Measurements from ENCODE around the gene ZNF554.
"Not testable (repeated sequence)": the region's sequence is repeated elsewhere in the genome, so short reads cannot be mapped to it uniquely, and the experiment has no call there.

ZNF554 gene

DNA sequence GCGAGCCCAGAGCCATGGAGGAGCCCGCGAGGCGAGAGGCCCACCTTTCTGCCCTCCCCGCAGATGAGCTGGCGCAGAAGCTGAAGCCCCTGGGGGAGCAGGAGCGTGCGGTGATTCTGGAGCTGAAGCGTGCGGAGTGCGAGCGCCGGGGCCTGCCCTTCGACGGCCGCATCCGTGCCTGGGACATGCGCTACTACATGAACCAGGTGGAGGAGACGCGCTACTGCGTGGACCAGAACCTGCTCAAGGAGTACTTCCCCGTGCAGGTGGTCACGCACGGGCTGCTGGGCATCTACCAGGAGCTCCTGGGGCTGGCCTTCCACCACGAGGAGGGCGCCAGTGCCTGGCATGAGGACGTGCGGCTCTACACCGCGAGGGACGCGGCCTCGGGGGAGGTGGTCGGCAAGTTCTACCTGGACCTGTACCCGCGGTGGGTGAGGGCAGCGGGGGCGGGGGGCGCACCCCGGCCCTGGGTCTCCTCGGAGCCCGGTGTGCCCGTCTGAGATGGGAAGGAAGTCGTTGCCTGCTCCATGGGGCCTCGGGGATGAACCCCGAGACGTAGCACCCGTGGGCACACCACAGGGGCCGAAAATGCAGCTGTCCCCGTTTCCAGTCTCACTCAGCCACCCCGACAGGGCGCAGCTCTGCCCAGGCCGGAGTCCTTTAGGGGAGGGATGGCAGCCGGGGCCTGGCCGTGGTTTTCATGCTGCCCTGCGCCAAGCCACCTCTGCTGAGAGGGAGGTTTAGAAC lies 12.1 kb upstream of the ZNF554 start:
- no peak for DNase-seq (ENCODE audit: low read depth in 2 of 2)

DNA sequence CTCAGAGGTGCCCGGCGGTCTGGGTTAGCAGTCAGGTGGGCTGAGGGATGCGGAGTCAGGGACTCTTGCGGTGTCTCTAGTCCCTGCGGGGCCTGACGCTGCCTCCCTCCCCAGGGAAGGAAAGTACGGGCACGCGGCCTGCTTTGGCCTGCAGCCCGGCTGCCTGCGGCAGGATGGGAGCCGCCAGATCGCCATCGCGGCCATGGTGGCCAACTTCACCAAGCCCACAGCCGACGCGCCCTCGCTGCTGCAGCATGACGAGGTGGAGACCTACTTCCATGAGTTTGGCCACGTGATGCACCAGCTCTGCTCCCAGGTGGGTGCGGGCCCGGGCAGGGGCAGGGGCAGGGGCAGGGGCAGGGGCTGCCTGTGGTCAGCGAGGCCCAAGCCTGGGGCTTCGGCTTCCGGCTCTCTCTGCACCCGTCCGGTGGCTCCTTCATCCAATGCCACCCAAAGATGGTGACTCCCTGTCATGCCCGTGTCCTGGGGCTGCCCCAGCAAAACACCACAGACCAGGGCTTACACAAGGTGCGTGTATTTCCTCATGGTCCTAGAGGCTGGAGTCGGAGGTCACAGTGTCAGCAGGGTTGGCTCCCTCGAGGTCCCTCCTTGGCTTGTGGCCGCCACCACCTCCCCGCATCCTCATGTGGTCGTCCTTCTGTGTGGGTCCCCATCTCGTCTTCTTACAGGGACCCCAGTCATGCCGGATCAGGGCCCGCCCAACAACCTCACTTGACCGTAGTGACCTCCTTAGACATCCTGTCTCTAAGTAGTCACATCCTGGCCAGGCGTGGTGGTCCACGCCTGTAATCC lies 11.3 kb upstream of the ZNF554 start:
- DNase-seq (ENCODE audit: low read depth in 2 of 2) = no peak

DNA sequence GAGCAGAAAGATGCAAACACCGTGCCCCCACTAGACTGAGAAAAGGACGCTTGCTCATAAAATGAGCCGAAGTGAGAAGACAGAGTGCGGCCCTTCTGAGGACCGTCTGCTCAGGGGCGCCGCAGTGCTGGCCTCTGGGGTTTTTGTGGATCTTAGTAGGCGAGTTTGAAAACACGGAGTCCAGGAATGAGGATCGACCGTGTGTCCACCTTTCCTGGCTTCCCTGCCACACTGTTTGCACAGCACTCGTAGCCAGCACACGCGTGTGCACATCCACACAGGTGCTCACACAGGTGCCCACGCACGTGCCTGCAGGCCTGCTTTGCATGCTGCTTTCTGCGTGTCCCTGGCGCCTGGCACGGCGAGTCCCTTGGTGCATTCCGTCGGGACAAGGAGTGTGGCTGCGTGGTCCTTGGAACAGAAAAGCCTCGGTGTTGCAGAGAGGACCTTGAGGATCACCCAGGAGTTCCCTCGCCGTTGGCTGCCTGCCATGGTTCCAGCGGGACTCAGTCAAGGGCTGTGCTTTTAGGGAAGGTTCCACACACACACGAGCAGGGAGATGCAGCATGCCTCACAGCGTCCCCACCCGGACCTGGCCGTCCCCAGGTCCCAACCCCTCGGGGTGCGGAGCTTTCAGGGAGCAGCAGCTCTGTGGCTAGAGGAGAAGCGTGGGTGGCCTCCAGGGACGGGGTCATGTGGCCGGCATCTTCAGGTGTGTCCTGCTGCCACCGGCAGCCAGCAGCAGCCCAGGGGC lies 10.1 kb upstream of the ZNF554 start:
- DNase-seq (ENCODE audit: low read depth in 2 of 2) = no peak

DNA sequence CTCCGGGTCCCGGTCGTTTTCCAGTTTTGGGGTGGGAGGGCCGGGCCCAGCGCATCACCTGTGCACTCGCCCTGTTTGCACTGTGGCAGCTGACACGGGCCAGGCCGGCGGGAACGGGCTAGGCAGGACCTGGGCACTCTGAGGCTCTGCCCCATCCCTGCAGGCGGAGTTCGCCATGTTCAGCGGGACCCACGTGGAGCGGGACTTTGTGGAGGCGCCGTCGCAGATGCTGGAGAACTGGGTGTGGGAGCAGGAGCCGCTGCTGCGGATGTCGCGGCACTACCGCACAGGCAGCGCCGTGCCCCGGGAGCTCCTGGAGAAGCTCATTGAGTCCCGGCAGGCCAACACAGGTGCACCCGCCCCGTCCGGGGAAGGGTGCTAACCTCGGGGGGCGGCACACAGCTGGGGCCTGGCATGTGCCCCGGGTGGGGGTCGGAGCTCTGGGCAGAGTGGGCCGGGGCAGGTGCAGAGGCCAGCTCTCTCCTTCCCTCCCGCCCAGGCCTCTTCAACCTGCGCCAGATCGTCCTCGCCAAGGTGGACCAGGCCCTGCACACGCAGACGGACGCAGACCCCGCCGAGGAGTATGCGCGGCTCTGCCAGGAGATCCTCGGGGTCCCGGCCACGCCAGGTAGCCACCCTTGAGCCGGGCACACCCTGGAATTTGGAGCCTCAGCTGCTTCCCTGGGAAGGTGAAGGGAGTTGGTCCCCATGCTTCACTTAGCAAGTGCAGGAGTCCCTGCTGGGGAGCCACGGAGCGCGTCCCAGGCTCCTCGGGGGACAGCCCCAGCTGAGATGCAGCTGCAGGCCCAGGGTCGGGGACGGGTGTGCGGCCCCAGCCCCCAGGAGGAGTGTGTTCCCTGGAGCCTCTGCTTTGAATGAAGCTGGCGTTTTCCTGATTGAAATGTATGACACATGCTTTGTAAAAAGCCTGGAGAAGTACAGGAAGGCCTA lies 9.3 kb upstream of the ZNF554 start:
- DNase-seq (ENCODE audit: low read depth in 2 of 2) = no peak

DNA sequence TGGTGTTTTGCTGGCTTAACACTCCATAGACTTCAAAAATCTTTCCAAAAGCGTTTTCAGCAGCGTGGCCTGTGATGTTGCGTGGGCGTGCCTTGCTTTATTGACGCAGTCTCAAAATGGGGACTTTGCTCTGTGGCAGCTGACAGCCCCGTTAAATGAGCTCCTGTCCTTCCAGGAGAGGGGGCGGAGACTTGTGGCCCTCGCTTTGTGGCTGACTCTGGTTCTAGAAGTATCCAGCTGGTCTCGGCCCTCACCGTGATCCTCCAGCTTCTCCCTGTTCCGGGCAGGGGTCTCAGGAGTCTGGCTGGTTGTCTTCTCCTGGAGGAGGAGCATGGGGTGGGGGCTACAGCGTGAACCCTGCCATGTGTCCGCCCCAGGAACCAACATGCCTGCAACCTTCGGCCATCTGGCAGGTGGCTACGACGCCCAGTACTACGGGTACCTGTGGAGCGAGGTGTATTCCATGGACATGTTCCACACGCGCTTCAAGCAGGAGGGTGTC lies 8.4 kb upstream of the ZNF554 start:
- no peak for DNase-seq (ENCODE audit: low read depth in 2 of 2)

DNA sequence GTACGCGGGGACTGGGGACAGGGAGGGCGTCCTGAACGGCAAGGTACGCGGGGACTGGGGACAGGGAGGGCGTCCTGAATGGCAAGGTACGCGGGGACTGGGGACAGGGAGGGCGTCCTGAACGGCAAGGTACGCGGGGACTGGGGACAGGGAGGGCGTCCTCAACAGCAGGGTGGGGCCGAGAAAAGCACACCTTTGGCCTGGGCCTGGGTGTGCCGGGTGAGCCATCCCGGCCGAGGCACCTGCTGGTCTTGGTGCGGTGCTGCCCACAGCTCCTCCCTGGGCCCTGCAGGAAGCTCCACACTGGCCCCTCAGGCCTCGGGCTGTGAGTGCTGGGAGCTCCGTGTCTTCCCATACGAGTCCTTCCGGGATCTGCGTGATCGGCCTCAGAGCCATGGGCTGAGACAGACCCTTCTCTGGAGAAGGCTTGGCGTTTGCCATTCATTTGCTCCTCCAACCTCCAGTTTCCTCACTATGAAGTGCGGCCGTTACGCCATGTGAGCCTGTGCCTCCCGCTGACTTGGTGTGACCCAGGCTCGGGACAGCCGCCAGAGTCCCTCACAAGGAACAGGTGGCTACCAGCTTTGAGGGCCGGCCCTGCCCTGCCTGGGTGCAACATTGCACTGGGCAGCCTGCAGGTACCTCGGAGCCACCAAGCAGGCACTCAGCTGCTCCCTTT lies 7.8 kb upstream of the ZNF554 start:
- no peak for DNase-seq (ENCODE audit: low read depth in 2 of 2)

DNA sequence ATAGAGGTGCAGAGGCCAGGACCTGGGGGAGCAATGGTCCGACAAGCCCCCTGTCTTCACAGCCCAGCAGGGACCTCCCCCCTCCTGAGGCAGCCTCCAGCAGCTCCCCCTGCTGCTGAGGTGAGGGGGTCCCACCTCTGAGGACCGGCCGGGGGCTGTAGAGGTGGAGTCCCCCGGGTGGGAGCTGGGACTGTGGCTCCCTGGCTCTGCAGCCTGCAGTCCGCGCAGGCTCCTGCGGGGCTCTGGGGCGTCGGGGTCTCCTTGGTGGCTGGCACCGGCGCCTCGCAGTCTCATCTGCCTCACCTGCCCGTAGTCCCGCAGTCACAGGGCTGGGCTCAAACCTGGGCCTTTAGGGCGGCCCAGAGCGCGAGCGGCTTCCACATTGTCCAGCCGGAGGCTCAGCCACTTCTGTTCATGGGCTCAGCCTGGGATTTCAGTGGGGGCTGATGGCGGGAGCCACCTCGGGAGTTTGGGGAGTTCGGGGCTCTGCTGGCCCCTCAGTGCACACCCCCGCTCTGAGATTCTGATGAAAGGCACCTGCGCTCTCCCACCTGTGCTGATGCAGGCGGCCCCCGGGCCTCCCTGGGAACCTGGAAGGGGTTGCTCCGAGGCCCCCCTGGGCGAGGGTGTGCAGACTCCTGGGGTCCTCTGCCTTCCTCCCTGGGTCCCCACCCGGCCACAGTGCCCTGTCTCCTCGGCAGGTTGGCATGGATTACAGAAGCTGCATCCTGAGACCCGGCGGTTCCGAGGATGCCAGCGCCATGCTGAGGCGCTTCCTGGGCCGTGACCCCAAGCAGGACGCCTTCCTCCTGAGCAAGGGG lies 7.0 kb upstream of the ZNF554 start:
- DNase-seq (ENCODE audit: low read depth in 2 of 2) = no peak

DNA sequence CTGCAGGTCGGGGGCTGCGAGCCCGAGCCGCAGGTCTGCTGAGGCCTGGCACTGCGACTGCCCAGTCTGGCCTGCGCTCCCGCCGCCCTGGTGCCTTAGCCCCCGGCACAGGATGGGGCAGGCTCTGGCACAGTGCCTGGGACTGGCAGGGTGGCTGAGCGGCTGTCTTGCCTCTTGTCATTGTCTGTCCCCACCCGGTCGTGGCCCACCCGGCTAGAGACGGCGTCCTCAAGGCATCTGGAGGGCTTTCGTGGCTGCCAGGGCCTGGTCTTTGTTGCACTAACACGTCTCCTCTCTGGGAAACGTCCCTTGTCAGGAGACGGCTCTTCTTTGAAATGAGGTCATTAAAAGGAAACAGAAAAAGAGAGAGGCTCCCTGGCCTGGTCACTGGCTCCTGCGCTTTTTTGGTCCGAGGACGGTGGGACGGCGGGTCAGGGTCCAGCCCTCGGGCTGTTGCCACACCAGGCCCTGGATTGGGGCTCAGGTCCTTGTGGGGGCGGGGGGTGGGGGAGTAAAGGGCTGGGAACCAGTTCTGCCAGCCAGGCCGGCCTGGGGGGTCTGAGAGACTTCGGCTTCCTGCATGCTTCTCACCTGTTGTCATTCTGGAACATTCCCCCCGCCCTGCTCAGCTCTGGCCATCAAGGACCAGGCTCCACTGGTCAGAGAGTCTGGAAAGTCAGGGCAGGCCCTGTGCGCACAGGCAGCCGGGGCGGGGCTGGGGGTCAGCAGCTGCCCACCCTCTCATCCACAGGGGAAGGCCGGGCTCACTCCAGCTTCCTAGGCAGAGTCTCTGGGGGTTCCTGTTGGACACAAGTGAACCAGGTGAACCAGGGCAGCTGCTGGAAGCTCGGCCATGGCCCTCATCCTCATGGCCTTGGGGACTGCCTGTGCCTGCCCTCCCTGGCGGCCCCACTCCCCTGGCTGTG lies 6.2 kb upstream of the ZNF554 start:
- DNase-seq (ENCODE audit: low read depth in 2 of 2) = no peak

DNA sequence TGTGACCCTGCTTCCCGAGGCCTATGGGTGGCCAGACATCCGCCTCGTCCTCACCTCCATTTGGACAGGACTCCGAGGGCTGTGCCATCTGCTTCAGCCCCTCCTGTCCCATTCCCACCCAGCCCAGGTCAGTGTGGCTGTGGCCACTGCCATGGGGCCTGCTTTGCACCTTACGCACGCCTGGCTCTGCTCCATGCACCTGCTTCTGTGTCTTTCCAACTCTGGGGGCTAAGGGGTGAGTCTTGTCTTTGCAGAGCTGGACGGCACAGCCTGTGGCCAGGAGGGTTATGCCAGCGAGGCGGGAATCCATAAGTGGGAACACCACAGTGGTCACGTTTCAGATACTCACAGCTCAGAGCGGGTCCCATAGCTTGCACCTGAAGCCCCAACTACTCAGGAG lies 5.2 kb upstream of the ZNF554 start:
- DNase-seq (ENCODE audit: low read depth in 2 of 2) = no peak

DNA sequence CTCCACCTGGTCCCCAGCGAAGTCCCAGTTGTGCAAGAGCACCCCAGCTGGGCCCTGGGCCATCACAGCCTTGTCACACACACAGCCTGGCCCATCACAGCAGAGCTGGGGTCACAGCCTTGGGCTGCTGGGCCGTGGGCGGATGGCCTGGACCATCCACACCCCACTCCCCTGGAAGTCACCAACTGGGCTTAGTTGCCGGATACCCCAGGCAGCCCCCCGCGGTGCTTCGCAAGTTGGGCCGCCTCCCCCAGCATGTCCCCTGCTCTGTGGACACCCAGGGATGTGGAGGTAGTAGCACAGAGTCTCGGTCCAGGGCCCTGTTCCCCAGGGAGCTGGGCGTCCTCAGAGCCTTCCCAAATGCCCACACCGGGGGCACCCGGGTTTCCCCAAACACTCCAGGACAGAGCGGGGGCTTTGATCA lies 4.5 kb upstream of the ZNF554 start:
- DNase-seq (ENCODE audit: low read depth in 2 of 2) = no peak

DNA sequence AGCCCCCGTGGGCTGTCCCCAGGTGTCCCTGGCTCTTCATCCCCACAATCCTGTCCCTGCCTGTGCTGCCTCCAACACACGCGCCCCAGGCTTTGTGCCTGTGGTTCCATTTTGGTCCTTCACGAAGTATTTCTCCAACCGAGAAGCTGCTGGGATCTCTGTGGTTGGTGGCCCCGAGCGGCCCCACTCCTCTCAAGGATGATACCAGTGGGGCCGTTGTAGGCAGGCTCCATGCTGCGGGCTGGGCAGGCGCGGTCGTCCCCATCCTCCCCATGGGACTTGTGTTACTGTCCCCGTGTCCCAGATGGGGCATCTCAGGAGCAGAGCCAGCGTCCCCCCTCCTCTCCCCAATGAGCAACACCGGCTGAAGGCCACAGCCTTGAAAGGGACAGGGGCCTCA lies 3.7 kb upstream of the ZNF554 start:
- DNase-seq (ENCODE audit: low read depth in 2 of 2) = no peak

DNA sequence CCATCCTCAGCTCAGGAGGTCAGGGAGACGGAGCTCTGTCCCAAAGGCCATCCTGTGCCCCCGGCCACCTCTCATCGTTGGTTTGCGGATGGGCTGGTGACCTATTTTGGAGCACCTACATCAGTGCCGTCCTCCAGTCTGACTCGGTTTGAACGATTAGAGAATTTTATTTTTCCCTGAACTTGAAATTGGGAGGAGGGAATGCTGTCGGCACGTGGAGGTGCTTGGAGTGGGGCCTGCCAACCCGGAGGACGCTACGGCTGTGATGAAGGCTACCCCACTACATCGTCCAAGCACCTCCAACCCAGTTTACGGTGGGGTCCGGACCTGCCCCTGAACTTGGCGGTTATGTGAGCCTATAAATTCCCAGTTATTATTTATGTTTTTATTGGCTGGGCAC lies 3.0 kb upstream of the ZNF554 start:
- no peak for DNase-seq (ENCODE audit: low read depth in 2 of 2)

DNA sequence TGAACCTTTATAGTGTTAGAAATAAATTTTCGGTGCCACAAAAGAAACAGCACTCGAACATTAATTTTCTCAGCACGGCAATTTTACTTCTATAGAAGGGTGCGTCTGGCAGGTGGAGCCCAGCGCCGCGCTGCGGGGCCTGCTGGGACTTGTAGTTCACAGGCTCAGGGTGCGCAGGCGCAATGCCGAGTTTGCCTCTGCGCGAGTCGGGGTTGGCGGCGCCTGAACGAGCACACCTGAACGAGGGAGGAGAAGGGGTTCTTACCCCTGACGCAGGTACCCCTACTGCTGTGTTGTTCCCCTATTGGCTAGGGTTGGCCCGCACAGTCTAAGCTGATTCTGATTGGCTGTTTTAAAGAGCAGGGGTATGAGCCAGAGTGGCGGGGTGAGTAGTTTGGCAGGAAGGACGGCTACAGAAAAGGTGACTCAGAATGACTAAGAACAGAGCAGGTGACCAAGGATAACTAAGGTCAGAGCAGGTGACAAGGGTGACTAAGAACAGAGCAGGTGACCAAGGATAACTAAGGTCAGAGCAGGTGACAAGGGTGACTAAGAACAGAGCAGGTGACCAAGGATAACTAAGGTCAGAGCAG lies 2.3 kb upstream of the ZNF554 start:
- DNase-seq (ENCODE audit: low read depth in 2 of 2) = not testable (repeated sequence)

DNA sequence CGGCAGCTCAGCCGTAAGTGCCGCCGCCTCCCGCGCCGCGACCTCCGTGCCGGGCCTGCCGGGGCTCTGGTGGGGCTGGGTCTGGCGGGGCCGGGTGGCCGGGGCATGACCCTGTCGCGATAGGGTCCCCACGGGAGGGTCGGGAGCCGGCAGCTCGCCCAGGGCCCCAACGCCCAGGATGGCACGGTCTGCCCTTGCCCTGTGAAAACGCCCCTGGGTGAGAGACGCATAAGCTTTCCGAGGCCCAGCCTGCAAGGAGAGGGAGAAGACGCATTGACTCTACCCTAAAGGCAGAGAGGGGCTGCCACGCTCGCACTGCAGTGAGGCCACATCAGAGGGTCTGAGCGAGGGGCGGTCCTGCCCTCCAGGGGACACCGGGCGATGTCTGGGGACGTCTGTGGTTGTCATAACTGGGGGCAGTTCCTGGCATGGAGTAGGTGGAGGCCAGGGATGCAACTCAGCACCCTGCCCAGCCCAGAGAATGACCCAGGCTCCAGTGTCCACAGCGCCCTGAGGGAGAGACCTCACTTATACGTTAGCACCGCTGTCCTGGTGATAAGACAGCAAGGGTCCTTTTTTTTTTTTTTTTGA lies 539 bp downstream of the ZNF554 start:
- DNase-seq (ENCODE audit: low read depth in 2 of 2) = no peak

DNA sequence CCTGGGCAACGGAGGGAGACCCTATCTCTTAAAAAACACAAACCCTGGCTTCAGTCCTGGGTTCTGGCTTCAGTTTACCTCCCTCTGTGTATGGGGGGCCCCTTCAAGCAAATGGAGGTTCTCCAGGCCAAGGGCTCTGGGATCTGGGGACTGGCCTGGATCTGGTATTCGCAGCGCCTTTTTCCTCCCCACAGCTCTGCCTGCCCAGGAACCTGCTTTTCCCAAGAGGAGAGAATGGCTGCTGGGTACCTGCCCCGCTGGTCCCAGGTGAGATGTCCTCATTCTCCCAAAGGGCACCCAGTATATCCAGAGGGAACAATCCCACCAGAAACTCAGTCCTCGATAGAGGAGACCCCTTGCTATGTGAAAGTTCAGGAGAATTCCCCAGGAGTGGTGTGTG lies 3.2 kb downstream of the ZNF554 start:
- DNase-seq (ENCODE audit: low read depth in 2 of 2) = no peak

DNA sequence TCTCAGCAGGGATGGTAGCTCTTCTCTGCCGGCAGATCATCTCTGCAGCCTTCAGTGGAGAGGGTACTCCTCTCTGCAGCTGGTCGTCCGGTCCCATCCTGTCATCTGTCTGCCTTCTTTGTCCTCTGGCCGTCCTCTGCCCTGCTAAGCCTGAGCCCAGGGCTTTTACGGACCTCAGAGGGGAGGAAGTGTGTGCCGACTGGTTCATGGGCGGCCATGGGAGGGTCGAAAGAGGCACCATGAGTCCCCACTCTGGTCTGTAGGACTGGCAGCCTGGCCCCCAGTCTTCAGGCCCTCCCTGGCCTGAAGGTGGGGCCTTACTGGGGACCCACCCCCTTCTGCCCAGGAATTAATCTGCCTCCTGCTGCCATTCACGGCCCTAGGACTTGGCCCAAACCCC lies 4.0 kb downstream of the ZNF554 start:
- no peak for DNase-seq (ENCODE audit: low read depth in 2 of 2)

DNA sequence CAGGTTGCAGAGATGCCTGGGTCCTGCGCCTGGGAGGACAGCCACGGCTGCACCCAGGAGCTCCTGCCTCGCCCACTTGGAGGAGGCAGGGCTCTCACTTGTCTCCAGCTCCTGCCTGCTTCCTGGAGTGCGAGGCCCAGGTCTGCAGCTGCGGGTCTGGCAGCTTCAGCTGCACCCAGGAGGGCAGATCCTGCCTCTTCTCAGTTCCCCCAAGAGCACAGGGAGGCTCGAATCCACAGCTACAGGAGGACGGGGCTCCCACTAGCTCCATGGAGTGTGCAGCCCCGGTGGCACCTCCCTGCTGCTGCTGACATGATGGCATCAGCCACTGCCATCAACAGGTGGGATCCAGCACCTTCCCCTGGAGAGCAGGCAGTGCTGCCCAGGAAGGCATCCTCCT lies 4.5 kb downstream of the ZNF554 start:
- DNase-seq (ENCODE audit: low read depth in 2 of 2) = no peak

DNA sequence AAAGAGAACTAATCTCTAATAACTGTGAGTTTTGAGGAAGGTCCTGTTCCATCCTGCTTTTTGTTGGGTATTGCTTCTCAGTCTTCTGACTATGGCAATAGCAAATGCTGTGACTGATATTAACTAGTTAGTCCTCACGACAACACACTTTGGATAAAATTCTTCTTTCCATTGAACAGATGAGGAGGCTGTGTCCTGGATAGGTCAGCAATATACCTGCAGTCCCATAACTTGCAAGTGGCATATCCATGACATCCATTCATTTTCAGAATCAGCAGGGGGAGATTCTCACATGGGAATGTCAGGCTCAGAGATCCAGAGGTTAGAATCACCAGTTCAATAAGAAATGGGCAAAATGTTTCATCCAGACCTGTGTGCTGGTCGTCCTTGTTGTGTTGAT lies 7.4 kb downstream of the ZNF554 start:
- DNase-seq (ENCODE audit: low read depth in 2 of 2) = no peak
